T-cell (primary cell): ENCODE measurements around the gene CACNG3. TPM values are rescaled to one million over a fixed set of nuclear protein-coding genes. Genes with fewer than 3 reads are reported as not detected.

Experiments
- ATAC-seq, 4 experiments: fragments of 200-7000 bp in 3 of 4; fragments of 150-1000 bp in 1 of 4; cut with Tn5 transposase; replicated peaks in 1 of 4; 1 replicate in 3 of 4; 2 replicates in 1 of 4; pipeline ENCODE4 v1.10.0; 2021; ENCODE audit warnings: moderate library complexity in 3 of 4, mild to moderate bottlenecking in 2 of 4, moderate number of reproducible peaks in 1 of 4
- CTCF ChIA-PET, 2 donors: fragments of 300-600 bp; sonication (Branson Sonifier 250); formaldehyde crosslinking; loops; one replicate each; lab custom pipeline; 2022; ENCODE audit warnings: antibody characterized with exemption in 2 of 2; lab: Charles Lee
- POLR2A ChIA-PET, 2 donors: fragments of 300-600 bp; sonication (Branson Sonifier 250); formaldehyde crosslinking; loops; one replicate each; lab custom pipeline; 2022; ENCODE audit warnings: antibody characterized with exemption in 2 of 2; lab: Charles Lee
- DNase-seq, 35 experiments: peaks; one replicate each; pipeline versions ENCODE4 v3.0.0 to v3.0.0-alpha.2; 2013 to 2023
- H3K27ac ChIP-seq: one replicate; pipeline ENCODE4 v1.5.1; 2013; ENCODE audit warnings: low read length
- H3K27me3 ChIP-seq, 2 experiments: replicated peaks in 1 of 2; 1 replicate in 1 of 2; 2 replicates in 1 of 2; pipeline versions ENCODE4 v1.6.1 to v1.7.0; 2013; ENCODE audit warnings: low read length in 1 of 2, mixed read lengths in 1 of 2; ENCODE audit not compliant: control insufficient read depth in 2 of 2, insufficient read depth in 2 of 2; ENCODE audit errors: extremely low read depth in 1 of 2
- H3K36me3 ChIP-seq, 2 donors: 1 replicate in 1 of 2; 2 replicates in 1 of 2; pipeline versions ENCODE4 v1.6.1 to v1.7.0; 2013; ENCODE audit warnings: low read length in 1 of 2; ENCODE audit not compliant: control insufficient read depth in 2 of 2, insufficient read depth in 1 of 2; ENCODE audit errors: extremely low read depth in 1 of 2
- H3K4me1 ChIP-seq, 2 experiments: 1 replicate in 1 of 2; 2 replicates in 1 of 2; pipeline versions ENCODE4 v1.6.1 to v1.7.0; 2013; ENCODE audit warnings: low read length in 2 of 2, mixed read lengths in 1 of 2; ENCODE audit not compliant: insufficient read depth in 2 of 2, control insufficient read depth in 1 of 2; ENCODE audit errors: extremely low read depth in 1 of 2
- H3K4me3 ChIP-seq, 2 donors: 1 replicate in 1 of 2; 2 replicates in 1 of 2; pipeline versions ENCODE4 v1.5.1 to v1.7.0; 2013; ENCODE audit warnings: mild to moderate bottlenecking in 2 of 2, low read length in 1 of 2, moderate library complexity in 1 of 2; ENCODE audit not compliant: control insufficient read depth in 1 of 2; ENCODE audit errors: extremely low read depth in 1 of 2
- H3K9me3 ChIP-seq: 2 replicates; pipeline ENCODE4 v1.7.0; 2013
- H3K27ac Mint-ChIP-seq, 2 donors: one replicate each; pipeline ENCODE4 v1.8.0; 2020 to 2021; ENCODE audit warnings: mild to moderate bottlenecking in 2 of 2, mixed read lengths in 2 of 2
- H3K27me3 Mint-ChIP-seq, 2 donors: one replicate each; pipeline ENCODE4 v1.8.0; 2021 to 2022; ENCODE audit warnings: mixed read lengths in 2 of 2
- H3K36me3 Mint-ChIP-seq: one replicate; pipeline ENCODE4 v1.8.0; 2021; ENCODE audit warnings: mixed read lengths
- H3K4me1 Mint-ChIP-seq, 3 donors: one replicate each; pipeline ENCODE4 v1.8.0; 2020 to 2022; ENCODE audit warnings: mixed read lengths in 3 of 3, mild to moderate bottlenecking in 1 of 3
- H3K4me3 Mint-ChIP-seq, 3 donors: one replicate each; pipeline ENCODE4 v1.8.0; 2020 to 2022; ENCODE audit warnings: mild to moderate bottlenecking in 3 of 3, mixed read lengths in 3 of 3, moderate library complexity in 3 of 3
- H3K9me3 Mint-ChIP-seq, 3 donors: one replicate each; pipeline ENCODE4 v1.8.0; 2020 to 2022; ENCODE audit warnings: mixed read lengths in 3 of 3
- WGBS: methylation state at CpG from one replicate; pipeline ENCODE4 v1.1.5; 2013; ENCODE audit warnings: missing lambda C conversion rate; ENCODE audit not compliant: insufficient coverage; 5-methylcytosine and 5-hydroxymethylcytosine counted together
- total RNA-seq, 35 experiments: library from RNA in 6 of 35; stranded (reverse) in 6 of 35; fragments of 120-200 nt in 1 of 35; gene quantifications; one replicate each; pipeline versions ENCODE4 v1.2.1 to v1.2.4 and lab custom pipeline; 2013 to 2026

Gene CACNG3
- total RNA-seq, 5 donors from 2014 or later (not counting 1 experiment from before 2014, with no cell fraction given), result not detected

GRCh38 chr16:24270721-24271442 lies 14.7 kb downstream of the CACNG3 start:
- Mint-ChIP-seq H3K36me3 (no peaks in the 10 kb centered on the region), H3K9me3 (peaks cover 0 to 5% (median 4%) of the 10 kb centered on the region in 3 donors), H3K27ac (no peak overlapping the region), H3K4me3 (no peak overlapping the region), H3K4me1 (no peaks in the 10 kb centered on the region), H3K27me3 (peaks cover 40 to 58% of the 10 kb centered on the region in 2 donors)
- ChIA-PET POLR2A (no interaction called here), CTCF (no interaction called here)
- ATAC-seq (no peak), DNase-seq (no peak)
- Histone ChIP-seq H3K9me3 (no peaks in the 10 kb centered on the region), H3K27ac (no peak overlapping the region), H3K27me3 (peaks cover 0 to 11% of the 10 kb centered on the region in 2 experiments), H3K4me1 (no peaks in the 10 kb centered on the region), H3K4me3 (no peak overlapping the region), H3K36me3 (no peaks in the 10 kb centered on the region)
- WGBS, result 100% methylated on average over 3 of the region's 7 CpGs

- WGBS, result no CpG with 5 or more reads among the region's 1 CpG
These were observed 16.2 kb downstream of the CACNG3 start for GRCh38 chr16:24272379-24272778.

GRCh38 chr16:24273508-24274182 lies 17.5 kb downstream of the CACNG3 start:
- POLR2A ChIA-PET, result no interaction called here
- Histone ChIP-seq H3K4me3 (no peak overlapping the region), H3K36me3 (no peaks in the 10 kb centered on the region), H3K27ac (no peak overlapping the region), H3K4me1 (no peaks in the 10 kb centered on the region), H3K27me3 (peaks cover 0 to 14% of the 10 kb centered on the region in 2 experiments), H3K9me3 (no peaks in the 10 kb centered on the region)
- no peaks in the 10 kb centered on the region for H3K36me3 Mint-ChIP-seq
- no peak overlapping the region for H3K27ac Mint-ChIP-seq
- ATAC-seq, result no peak
- no peaks in the 10 kb centered on the region for H3K9me3 Mint-ChIP-seq
- no peak overlapping the region for H3K4me3 Mint-ChIP-seq
- peaks cover 39 to 51% of the 10 kb centered on the region in 2 donors for H3K27me3 Mint-ChIP-seq
- CTCF ChIA-PET, result no interaction called here
- DNase-seq, result no peak
- no peaks in the 10 kb centered on the region for H3K4me1 Mint-ChIP-seq
- 97% methylated on average over 5 of the region's 8 CpGs for WGBS

More at GRCh38 chr16:24272379-24272778, 16.2 kb downstream of the CACNG3 start:
- Mint-ChIP-seq H3K4me3 (no peak overlapping the region), H3K27ac (no peak overlapping the region), H3K9me3 (no peaks in the 10 kb centered on the region), H3K27me3 (peaks cover 41 to 54% of the 10 kb centered on the region in 2 donors), H3K4me1 (no peaks in the 10 kb centered on the region), H3K36me3 (no peaks in the 10 kb centered on the region)
- H3K27ac ChIP-seq, result no peak overlapping the region
- no peaks in the 10 kb centered on the region for H3K36me3 ChIP-seq
- ATAC-seq, result no peak
- H3K9me3 ChIP-seq, result no peaks in the 10 kb centered on the region
- no peak overlapping the region for H3K4me3 ChIP-seq
- H3K4me1 ChIP-seq, result no peaks in the 10 kb centered on the region
- ChIA-PET CTCF (no interaction called here), POLR2A (no interaction called here)
- peaks cover 0 to 12% of the 10 kb centered on the region in 2 experiments for H3K27me3 ChIP-seq
- no peak for DNase-seq

GRCh38 chr16:24275413-24275812 lies 19.3 kb downstream of the CACNG3 start:
- peaks cover 0 to 14% of the 10 kb centered on the region in 2 experiments for H3K27me3 ChIP-seq
- H3K27me3 Mint-ChIP-seq, result peaks cover 39 to 54% of the 10 kb centered on the region in 2 donors
- H3K27ac ChIP-seq, result no peak overlapping the region
- CTCF ChIA-PET, result interaction anchor here in 1 of 2 donors (0.5 kb wide), 1 partner anchor 9 kb away, joined by 3 read pairs; no protein-coding TSS in a partner anchor
- no peaks in the 10 kb centered on the region for H3K4me1 ChIP-seq
- H3K9me3 ChIP-seq, result no peaks in the 10 kb centered on the region
- no peak overlapping the region for H3K4me3 Mint-ChIP-seq
- no peak overlapping the region for H3K4me3 ChIP-seq
- no peaks in the 10 kb centered on the region for H3K36me3 ChIP-seq
- POLR2A ChIA-PET, result no interaction called here
- DNase-seq, result no peak
- H3K9me3 Mint-ChIP-seq, result no peaks in the 10 kb centered on the region
- H3K27ac Mint-ChIP-seq, result no peak overlapping the region
- no peaks in the 10 kb centered on the region for H3K4me1 Mint-ChIP-seq
- H3K36me3 Mint-ChIP-seq, result no peaks in the 10 kb centered on the region
- ATAC-seq, result no peak
- WGBS, result no CpG with 5 or more reads among the region's 2 CpGs

- Mint-ChIP-seq H3K36me3 (no peaks in the 10 kb centered on the region), H3K9me3 (no peaks in the 10 kb centered on the region), H3K4me1 (no peaks in the 10 kb centered on the region), H3K4me3 (no peak overlapping the region), H3K27me3 (peaks cover 27 to 34% of the 10 kb centered on the region in 2 donors), H3K27ac (no peak overlapping the region)
- ChIA-PET CTCF (no interaction called here), POLR2A (no interaction called here)
- no peaks in the 10 kb centered on the region for H3K36me3 ChIP-seq
- WGBS, result 78% methylated on average over 4 of the region's 8 CpGs
- no peak overlapping the region for H3K4me3 ChIP-seq
- no peak for ATAC-seq
- H3K27ac ChIP-seq, result no peak overlapping the region
- peaks cover 0 to 11% of the 10 kb centered on the region in 2 experiments for H3K27me3 ChIP-seq
- H3K9me3 ChIP-seq, result no peaks in the 10 kb centered on the region
- no peaks in the 10 kb centered on the region for H3K4me1 ChIP-seq
- DNase-seq, result no peak
These were observed 23.9 kb downstream of the CACNG3 start for GRCh38 chr16:24279982-24280515.

GRCh38 chr16:24281466-24281865 lies 25.3 kb downstream of the CACNG3 start:
- ATAC-seq (no peak), DNase-seq (no peak)
- Histone ChIP-seq H3K27ac (no peak overlapping the region), H3K36me3 (no peaks in the 10 kb centered on the region), H3K4me3 (no peak overlapping the region), H3K9me3 (no peaks in the 10 kb centered on the region), H3K27me3 (peaks cover 0 to 11% of the 10 kb centered on the region in 2 experiments), H3K4me1 (no peaks in the 10 kb centered on the region)
- Mint-ChIP-seq H3K4me1 (no peaks in the 10 kb centered on the region), H3K9me3 (no peaks in the 10 kb centered on the region), H3K27ac (no peak overlapping the region), H3K36me3 (no peaks in the 10 kb centered on the region), H3K27me3 (peaks cover 27 to 30% of the 10 kb centered on the region in 2 donors), H3K4me3 (no peak overlapping the region)
- ChIA-PET CTCF (no interaction called here), POLR2A (no interaction called here)
- WGBS, result no CpG with 5 or more reads among the region's 4 CpGs
